Central memory CD4-positive, alpha-beta T cell (primary cell): ENCODE results near the gene ST6GALNAC3.

Experiments used
- DNase-seq: peaks from one replicate; pipeline ENCODE4 v3.0.0; 2022

ST6GALNAC3 gene

GRCh38 chr1:76254104-76255030 is 179.8 kb downstream of the ST6GALNAC3 start:
- no peak for DNase-seq

- no peak for DNase-seq
Measured at GRCh38 chr1:76256289-76257223, 182.0 kb downstream of the ST6GALNAC3 start.

- no peak for DNase-seq
Measured at GRCh38 chr1:76257823-76258222, 183.3 kb downstream of the ST6GALNAC3 start.

- no peak for DNase-seq
Measured at GRCh38 chr1:76259270-76259669, 184.7 kb downstream of the ST6GALNAC3 start.

- no peak for DNase-seq
Measured at GRCh38 chr1:76260279-76260678, 185.7 kb downstream of the ST6GALNAC3 start.

- no peak for DNase-seq
Measured at GRCh38 chr1:76262601-76263000, 188.1 kb downstream of the ST6GALNAC3 start.

GRCh38 chr1:76264642-76265041 is 190.1 kb downstream of the ST6GALNAC3 start:
- no peak for DNase-seq

- DNase-seq = no peak
Measured at GRCh38 chr1:76266762-76267161, 192.2 kb downstream of the ST6GALNAC3 start.

- DNase-seq = peak; percentile 54
Measured at GRCh38 chr1:76267631-76268030, 193.1 kb downstream of the ST6GALNAC3 start.

GRCh38 chr1:76268341-76268740 is 193.8 kb downstream of the ST6GALNAC3 start:
- DNase-seq = no peak

- DNase-seq = no peak
Measured at GRCh38 chr1:76269155-76269554, 194.6 kb downstream of the ST6GALNAC3 start.

- DNase-seq = no peak
Measured at GRCh38 chr1:76274302-76274701, 199.8 kb downstream of the ST6GALNAC3 start.

- DNase-seq = no peak
Measured at GRCh38 chr1:76274718-76275117, 200.2 kb downstream of the ST6GALNAC3 start.

- no peak for DNase-seq
Measured at GRCh38 chr1:76278711-76279100, 204.2 kb downstream of the ST6GALNAC3 start.

GRCh38 chr1:76279101-76279748 is 204.7 kb downstream of the ST6GALNAC3 start:
- DNase-seq = no peak

- no peak for DNase-seq
Measured at GRCh38 chr1:76281306-76281705, 206.8 kb downstream of the ST6GALNAC3 start.

GRCh38 chr1:76284842-76285241 is 210.3 kb downstream of the ST6GALNAC3 start:
- DNase-seq = no peak

- no peak for DNase-seq
Measured at GRCh38 chr1:76285578-76286135, 211.1 kb downstream of the ST6GALNAC3 start.

GRCh38 chr1:76287917-76288316 is 213.4 kb downstream of the ST6GALNAC3 start:
- DNase-seq = no peak

GRCh38 chr1:76288758-76289483 is 214.4 kb downstream of the ST6GALNAC3 start:
- no peak for DNase-seq

GRCh38 chr1:76289692-76290091 is 215.1 kb downstream of the ST6GALNAC3 start:
- no peak for DNase-seq

GRCh38 chr1:76290271-76290670 is 215.7 kb downstream of the ST6GALNAC3 start:
- no peak for DNase-seq
